ENCODE data around the gene FAN1.

The FAN1 gene

DNA sequence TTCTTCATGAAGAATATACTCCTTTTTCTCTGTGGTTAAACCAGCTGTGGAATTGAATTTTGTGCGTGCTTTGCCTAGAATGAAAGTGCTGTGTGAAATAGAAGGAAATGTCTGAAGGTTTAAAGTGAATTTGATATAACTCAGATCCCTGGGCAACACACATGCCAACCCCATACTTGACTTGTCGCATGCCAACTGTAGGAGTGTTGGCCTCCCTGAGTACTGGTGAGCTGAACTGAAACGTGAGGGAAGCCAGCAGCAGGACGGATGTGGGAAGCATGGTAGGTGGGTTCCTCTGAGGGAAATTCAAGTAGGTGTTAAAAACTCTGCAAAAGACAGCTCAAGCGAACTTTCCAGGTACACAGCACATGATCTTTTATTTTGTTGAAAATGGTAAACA lies 14.7 kb downstream of the FAN1 start:
- TF ChIP-seq, protein P1, sequence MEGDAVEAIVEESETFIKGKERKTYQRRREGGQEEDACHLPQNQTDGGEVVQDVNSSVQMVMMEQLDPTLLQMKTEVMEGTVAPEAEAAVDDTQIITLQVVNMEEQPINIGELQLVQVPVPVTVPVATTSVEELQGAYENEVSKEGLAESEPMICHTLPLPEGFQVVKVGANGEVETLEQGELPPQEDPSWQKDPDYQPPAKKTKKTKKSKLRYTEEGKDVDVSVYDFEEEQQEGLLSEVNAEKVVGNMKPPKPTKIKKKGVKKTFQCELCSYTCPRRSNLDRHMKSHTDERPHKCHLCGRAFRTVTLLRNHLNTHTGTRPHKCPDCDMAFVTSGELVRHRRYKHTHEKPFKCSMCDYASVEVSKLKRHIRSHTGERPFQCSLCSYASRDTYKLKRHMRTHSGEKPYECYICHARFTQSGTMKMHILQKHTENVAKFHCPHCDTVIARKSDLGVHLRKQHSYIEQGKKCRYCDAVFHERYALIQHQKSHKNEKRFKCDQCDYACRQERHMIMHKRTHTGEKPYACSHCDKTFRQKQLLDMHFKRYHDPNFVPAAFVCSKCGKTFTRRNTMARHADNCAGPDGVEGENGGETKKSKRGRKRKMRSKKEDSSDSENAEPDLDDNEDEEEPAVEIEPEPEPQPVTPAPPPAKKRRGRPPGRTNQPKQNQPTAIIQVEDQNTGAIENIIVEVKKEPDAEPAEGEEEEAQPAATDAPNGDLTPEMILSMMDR (IDR thresholded peaks at IDR 0.05; ENCODE audit: control insufficient read depth, extremely low read depth, insufficient read depth), result no peak
- no peak overlapping the region for H3K4me3 ChIP-seq (ENCODE audit: low read depth, low read length)
- DNase-seq (ENCODE audit: low read depth), result no peak

DNA sequence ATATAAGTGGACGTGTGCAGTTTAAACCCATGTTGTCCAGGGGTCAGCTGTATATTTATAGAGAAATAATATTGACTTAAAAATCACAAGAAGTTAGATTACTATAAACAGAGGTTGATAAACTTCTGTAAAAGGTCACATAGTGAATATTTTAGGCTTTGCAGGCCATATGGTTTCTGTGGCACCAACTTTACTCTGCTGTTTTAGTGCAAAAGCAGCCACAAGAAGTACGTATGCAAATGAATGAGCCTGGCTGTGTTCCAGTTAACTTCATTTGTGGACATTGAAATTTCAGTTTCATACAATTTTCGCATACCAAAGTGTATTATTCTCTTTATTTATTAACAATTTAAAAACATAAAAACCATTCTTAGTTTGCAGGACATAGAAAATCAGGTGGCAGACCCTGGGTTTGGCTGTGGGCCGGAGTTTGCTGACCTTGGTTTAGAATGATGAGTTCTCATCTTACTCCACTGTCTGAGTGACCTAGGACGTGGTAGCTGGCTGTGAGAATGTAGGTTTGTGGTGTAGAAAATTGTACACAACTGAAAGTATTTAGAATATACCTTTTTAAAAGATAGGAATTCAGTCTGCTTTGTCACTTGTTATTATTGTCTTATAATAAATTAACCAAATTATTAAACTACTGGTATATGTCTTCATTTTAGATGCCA lies 16.3 kb downstream of the FAN1 start:
- TF ChIP-seq, protein P1 (IDR thresholded peaks at IDR 0.05; ENCODE audit: control insufficient read depth, extremely low read depth, insufficient read depth), result no peak
- no peak overlapping the region for H3K4me3 ChIP-seq (ENCODE audit: low read depth, low read length)
- DNase-seq (ENCODE audit: low read depth), result no peak

DNA sequence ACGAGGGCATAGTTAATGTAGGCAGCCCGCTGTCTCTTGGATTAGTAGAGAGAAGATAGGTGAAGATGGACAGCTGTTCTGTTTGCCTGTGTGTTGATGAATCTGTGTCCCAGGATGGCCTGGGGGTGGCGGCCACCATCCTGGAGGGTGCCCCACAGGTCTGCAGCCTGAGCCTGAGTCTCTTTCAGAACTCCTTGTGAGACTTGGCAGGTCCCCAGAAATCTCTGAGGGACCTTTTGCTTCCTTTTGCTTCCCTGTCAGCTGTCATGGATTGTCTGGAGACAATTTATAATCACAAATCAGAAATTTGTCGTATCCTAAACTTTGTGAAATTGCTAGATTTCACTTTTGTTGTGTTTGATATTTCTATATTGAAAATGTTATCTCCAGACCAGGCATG lies 17.4 kb downstream of the FAN1 start:
- TF ChIP-seq, protein P1 (IDR thresholded peaks at IDR 0.05; ENCODE audit: control insufficient read depth, extremely low read depth, insufficient read depth), result no peak
- no peak overlapping the region for H3K4me3 ChIP-seq (ENCODE audit: low read depth, low read length)
- no peak for DNase-seq (ENCODE audit: low read depth)

DNA sequence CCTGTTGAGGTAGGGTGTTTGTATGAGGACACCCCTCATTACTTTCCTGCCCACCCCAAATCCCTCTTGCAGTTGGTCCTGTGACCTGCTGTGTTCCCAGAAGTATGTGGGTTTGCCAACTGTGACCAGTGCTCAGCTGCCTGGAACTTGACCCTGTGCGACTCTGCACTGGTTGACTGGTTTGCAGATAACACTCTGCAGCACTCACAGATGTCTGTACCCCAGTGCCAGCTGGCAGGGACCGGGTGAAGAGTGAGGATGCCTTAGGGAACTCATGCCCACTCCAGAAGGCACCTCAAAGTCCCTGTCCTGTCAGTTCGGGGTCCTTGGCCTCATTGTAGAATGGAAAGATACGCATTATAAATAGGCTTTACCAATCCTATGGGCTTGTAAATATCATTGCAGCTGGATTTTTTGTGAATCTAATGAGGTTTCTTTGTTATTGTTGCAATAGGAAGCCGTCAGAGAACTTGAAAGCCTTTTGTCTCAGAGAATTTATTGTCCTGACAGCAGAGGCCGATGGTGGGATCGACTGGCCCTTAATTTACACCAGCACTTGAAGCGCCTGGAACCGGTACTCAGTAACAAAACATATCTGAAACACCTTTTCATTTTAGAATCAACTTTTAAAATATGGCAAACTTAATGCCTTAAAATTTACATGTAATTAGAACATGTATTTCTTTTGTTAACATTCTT lies 18.2 kb downstream of the FAN1 start:
- DNase-seq (ENCODE audit: low read depth), result no peak
- H3K4me3 ChIP-seq (ENCODE audit: low read depth, low read length), result no peak overlapping the region
- TF ChIP-seq, protein P1 (IDR thresholded peaks at IDR 0.05; ENCODE audit: control insufficient read depth, extremely low read depth, insufficient read depth), result no peak

DNA sequence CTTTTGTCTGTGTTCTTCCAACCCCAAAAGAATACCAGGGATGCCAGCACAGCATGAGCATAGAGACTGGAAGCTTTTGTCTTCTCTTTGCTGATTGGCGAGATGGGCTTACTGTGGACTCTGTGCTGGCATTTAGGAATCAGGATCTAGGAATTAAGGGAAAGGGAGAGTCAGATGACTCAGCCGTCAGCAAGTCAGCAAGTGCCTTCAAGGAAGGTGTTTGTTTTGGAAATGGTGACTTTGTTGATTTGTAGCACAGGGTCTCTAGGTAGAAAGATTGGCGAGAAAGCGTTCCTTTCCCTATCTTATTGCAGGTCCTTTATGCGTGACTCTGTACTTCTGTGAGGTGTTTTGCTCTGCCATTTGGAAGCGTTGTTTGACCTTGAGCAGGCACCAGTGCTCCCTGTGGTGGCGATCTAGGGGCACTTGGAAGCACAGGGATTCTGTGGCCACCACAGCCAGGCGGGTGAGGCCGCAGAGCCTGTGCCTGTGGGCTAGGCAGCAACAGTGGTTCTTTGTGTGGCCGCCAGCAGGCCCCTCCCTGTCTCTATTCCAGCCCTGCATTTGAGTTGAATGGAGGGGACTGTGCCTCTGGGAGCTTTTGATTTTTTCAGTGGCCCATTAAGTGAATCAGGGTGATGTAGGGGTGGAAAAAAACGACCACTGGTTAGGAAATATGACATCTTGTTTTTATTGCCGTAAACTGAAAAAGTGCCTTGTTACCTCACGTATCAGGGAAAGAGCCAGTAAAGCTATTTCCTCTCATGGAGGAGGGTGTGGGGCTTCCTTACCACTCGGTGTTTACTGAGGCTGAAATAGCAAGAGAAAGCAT lies 19.0 kb downstream of the FAN1 start:
- no peak overlapping the region for H3K4me3 ChIP-seq (ENCODE audit: low read depth, low read length)
- TF ChIP-seq, protein P1 (IDR thresholded peaks at IDR 0.05; ENCODE audit: control insufficient read depth, extremely low read depth, insufficient read depth), result no peak
- no peak for DNase-seq (ENCODE audit: low read depth)

DNA sequence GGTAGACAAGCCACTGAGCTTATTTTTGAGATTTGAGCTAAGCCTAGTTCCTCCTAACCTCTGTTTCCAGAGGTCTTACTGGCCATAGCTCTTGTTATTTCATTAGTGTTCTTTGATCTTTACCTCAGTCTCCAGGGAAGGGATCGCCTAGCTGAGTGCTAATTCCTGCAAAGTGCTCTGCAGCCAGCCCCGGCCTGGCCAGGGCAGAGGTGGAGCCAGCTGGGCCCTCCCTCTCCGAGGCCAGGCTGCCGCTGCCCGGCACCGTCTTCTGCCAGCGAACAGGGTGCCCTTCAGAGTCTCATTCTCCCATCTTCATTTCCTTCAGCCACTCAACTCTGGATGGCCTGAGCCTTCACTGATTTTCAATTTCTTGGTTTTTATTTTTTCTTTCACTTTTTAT lies 19.7 kb downstream of the FAN1 start:
- no peak for DNase-seq (ENCODE audit: low read depth)
- no peak overlapping the region for H3K4me3 ChIP-seq (ENCODE audit: low read depth, low read length)
- TF ChIP-seq, protein P1 (IDR thresholded peaks at IDR 0.05; ENCODE audit: control insufficient read depth, extremely low read depth, insufficient read depth), result no peak
